Activated CD4-positive, alpha-beta T cell treated with anti-CD3 and anti-CD28 coated beads, Interleukin-2, Interleukin-6, amounts not matched to agents 100 ng/mL and 50 ng/mL, durations not matched to agents 16 hours and 8 hours (primary cell): ENCODE results near the gene NPNT.
"Not testable (repeated sequence)": the region's sequence is repeated elsewhere in the genome, so short reads cannot be mapped to it uniquely, and the experiment has no call there.

Source experiments
- DNase-seq: peaks from one replicate; pipeline ENCODE4 v3.0.0-alpha.2; 2020

Gene NPNT

GRCh38 chr4:105894660-105895582, at the start of gene NPNT:
Gene NPNT, plus strand, starts transcription at chr4:105895471. Its CDS starts 182 bp downstream, at chr4:105895653.
- no peak for DNase-seq

- no peak for DNase-seq
Observed at GRCh38 chr4:105845559-105845958, 49.7 kb upstream of the NPNT start.

GRCh38 chr4:105848359-105848758, 46.9 kb upstream of the NPNT start:
- not testable (repeated sequence) for DNase-seq

GRCh38 chr4:105851196-105851595, 44.1 kb upstream of the NPNT start:
- no peak for DNase-seq

GRCh38 chr4:105852230-105852629, 43.0 kb upstream of the NPNT start:
- not testable (repeated sequence) for DNase-seq

GRCh38 chr4:105858466-105859040, 36.7 kb upstream of the NPNT start:
- DNase-seq: no peak

- DNase-seq: no peak
Observed at GRCh38 chr4:105859233-105859632, 36.0 kb upstream of the NPNT start.

GRCh38 chr4:105870963-105871362, 24.3 kb upstream of the NPNT start:
- DNase-seq: no peak

GRCh38 chr4:105871997-105872396, 23.3 kb upstream of the NPNT start:
- DNase-seq: no peak

- no peak for DNase-seq
Observed at GRCh38 chr4:105875233-105875632, 20.0 kb upstream of the NPNT start.

- DNase-seq: no peak
Observed at GRCh38 chr4:105878668-105879067, 16.6 kb upstream of the NPNT start.

GRCh38 chr4:105887508-105887907, 7.8 kb upstream of the NPNT start:
- DNase-seq: no peak

GRCh38 chr4:105895583-105896460, 551 bp downstream of the NPNT start:
- DNase-seq: peak; percentile 13

- no peak for DNase-seq
Observed at GRCh38 chr4:105896461-105896942, 1.2 kb downstream of the NPNT start.

GRCh38 chr4:105896984-105897775, 1.9 kb downstream of the NPNT start:
- DNase-seq: no peak

GRCh38 chr4:105900541-105900940, 5.3 kb downstream of the NPNT start:
- no peak for DNase-seq

- DNase-seq: no peak
Observed at GRCh38 chr4:105902550-105903262, 7.4 kb downstream of the NPNT start.

- DNase-seq: no peak
Observed at GRCh38 chr4:105909787-105910281, 14.6 kb downstream of the NPNT start.

GRCh38 chr4:105911426-105911825, 16.2 kb downstream of the NPNT start:
- no peak for DNase-seq

- DNase-seq: no peak
Observed at GRCh38 chr4:105912633-105913032, 17.4 kb downstream of the NPNT start.

GRCh38 chr4:105917171-105917685, 22.0 kb downstream of the NPNT start:
- no peak for DNase-seq
